AG04450 (cell line): ENCODE data around the gene THAP2. TPM values are rescaled to one million over a fixed set of nuclear protein-coding genes. Genes with fewer than 3 reads are reported as not detected.

Source experiments
- CTCF ChIA-PET: fragments of 300-600, 350-600 bp; formaldehyde crosslinking; extraction: SDS; loops from one replicate; lab custom pipeline; 2022; ENCODE audit warnings: antibody characterized with exemption, inconsistent platforms; lab: Charles Lee
- POLR2A ChIA-PET: fragments of 350-600 bp; formaldehyde crosslinking; extraction: SDS; loops from one replicate; lab custom pipeline; 2021; ENCODE audit warnings: antibody characterized with exemption, inconsistent platforms; lab: Yijun Ruan, JAX
- DNase-seq: peaks from one replicate; pipeline ENCODE4 v3.0.0-alpha.2; 2011; ENCODE audit warnings: low read depth, low spot score
- H3K27ac ChIP-seq: one replicate; pipeline ENCODE4 v1.5.1; 2012; ENCODE audit warnings: low read depth, low read length, control low read depth
- H3K27me3 ChIP-seq: one replicate; pipeline ENCODE4 v1.6.0; 2012; ENCODE audit warnings: low read length; ENCODE audit not compliant: control insufficient read depth, insufficient read depth
- H3K4me3 ChIP-seq: 2 replicates; pipeline ENCODE4 v1.5.1; 2011; ENCODE audit warnings: mild to moderate bottlenecking, low read depth, low read length, control low read depth
- H3K9me3 ChIP-seq: 2 replicates; pipeline ENCODE4 v1.5.1; 2012; ENCODE audit warnings: low read length; ENCODE audit not compliant: control insufficient read depth, insufficient read depth
- CTCF ChIP-seq: IDR thresholded peaks from 2 replicates; pipeline ENCODE4 v1.5.1; 2011; ENCODE audit warnings: low read depth, low read length, control low read depth, inconsistent platforms
- polyA plus RNA-seq: library from polyadenylated mRNA; depleted of rRNA; stranded (reverse); fragments of >200 nt; gene quantifications from 2 replicates; pipeline ENCODE4 v1.2.3, GENCODE V29; 2011

The THAP2 gene
- polyA plus RNA-seq, 1 experiment: 6.1 TPM

GRCh38 chr12:71640316-71640715 lies 23.8 kb upstream of the THAP2 start:
- no peaks in the 10 kb centered on the region for H3K27me3 ChIP-seq
- CTCF ChIA-PET: interaction anchor here (1.0 kb wide), 1 partner anchor 107 kb away, joined by 3 read pairs; no protein-coding TSS in a partner anchor
- no peak for DNase-seq
- no peak for TF ChIP-seq CTCF
- no peaks in the 10 kb centered on the region for H3K9me3 ChIP-seq
- POLR2A ChIA-PET: no interaction called here
- H3K4me3 ChIP-seq: no peak overlapping the region
- no peak overlapping the region for H3K27ac ChIP-seq

- Histone ChIP-seq H3K4me3 (no peak overlapping the region), H3K27ac (no peak overlapping the region), H3K9me3 (no peaks in the 10 kb centered on the region), H3K27me3 (no peaks in the 10 kb centered on the region)
- POLR2A ChIA-PET: no interaction called here
- TF ChIP-seq CTCF: no peak
- DNase-seq: no peak
- CTCF ChIA-PET: interaction anchor here (0.6 to 1.0 kb wide), 3 partner anchors 14 to 236 kb away, joined by 3 read pairs; no protein-coding TSS in a partner anchor
Measured at GRCh38 chr12:71641390-71641789, 22.7 kb upstream of the THAP2 start.

- CTCF ChIA-PET: interaction anchor here (0.8 to 1.4 kb wide), 4 partner anchors 15 to 105 kb away, joined by 3 to 6 read pairs (median 4); no protein-coding TSS in a partner anchor
- no peak for TF ChIP-seq CTCF
- Histone ChIP-seq H3K27ac (no peak overlapping the region), H3K9me3 (no peaks in the 10 kb centered on the region), H3K4me3 (no peak overlapping the region), H3K27me3 (no peaks in the 10 kb centered on the region)
- no peak for DNase-seq
- POLR2A ChIA-PET: interaction anchor here (0.9 kb wide), 1 partner anchor 104 kb away, joined by 3 read pairs; no protein-coding TSS in a partner anchor
Measured at GRCh38 chr12:71642264-71642663, 21.8 kb upstream of the THAP2 start.

- H3K27ac ChIP-seq: no peak overlapping the region
- ChIA-PET CTCF (interaction anchor here (0.6 to 3.8 kb wide), 4 partner anchors 9 to 198 kb away, joined by 3 to 39 read pairs (median 12); no protein-coding TSS in a partner anchor), POLR2A (no interaction called here)
- no peak for DNase-seq
- no peak for TF ChIP-seq CTCF
- no peaks in the 10 kb centered on the region for H3K9me3 ChIP-seq
- H3K27me3 ChIP-seq: no peaks in the 10 kb centered on the region
- H3K4me3 ChIP-seq: no peak overlapping the region
Measured at GRCh38 chr12:71645268-71645667, 18.8 kb upstream of the THAP2 start.

GRCh38 chr12:71646512-71646911 lies 17.6 kb upstream of the THAP2 start:
- Histone ChIP-seq H3K4me3 (no peak overlapping the region), H3K27ac (no peak overlapping the region), H3K27me3 (no peaks in the 10 kb centered on the region), H3K9me3 (no peaks in the 10 kb centered on the region)
- POLR2A ChIA-PET: interaction anchor here (0.9 kb wide), 1 partner anchor 40 kb away, joined by 3 read pairs; the partner anchor contains the start of gene TMEM19
- no peak for TF ChIP-seq CTCF
- DNase-seq: no peak
- CTCF ChIA-PET: interaction anchor here (0.8 to 3.8 kb wide), 5 partner anchors 10 to 200 kb away, joined by 3 to 39 read pairs (median 3); no protein-coding TSS in a partner anchor
